HG03175 (cell line): ENCODE measurements around the gene ZFPM1.

Source experiments
- ATAC-seq: cut with Tn5 transposase; IDR thresholded peaks from one replicate; pipeline ENCODE4 v1.9.1; 2021; ENCODE audit warnings: mild to moderate bottlenecking, moderate library complexity; ENCODE audit not compliant: unreplicated experiment

Gene ZFPM1

GRCh38 chr16:88524973-88525662, 72.0 kb downstream of the ZFPM1 start:
- no peak for ATAC-seq

DNA sequence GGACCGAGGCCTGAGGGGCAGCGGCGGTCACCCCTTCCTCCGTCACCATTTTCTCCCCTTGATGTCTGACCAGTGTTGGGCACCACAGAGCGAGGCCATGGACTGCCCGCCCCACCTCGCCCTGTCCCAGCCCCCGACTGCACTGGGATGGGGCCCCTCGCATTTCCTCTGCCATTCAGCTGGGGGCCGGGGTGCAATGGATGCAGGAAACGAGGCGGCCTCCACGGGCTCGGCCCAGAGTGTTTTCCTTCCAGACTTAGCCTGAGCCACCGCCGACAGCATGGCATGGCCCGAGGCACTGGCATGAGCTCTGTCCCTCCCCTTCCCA, 72.5 kb downstream of the ZFPM1 start:
- no peak for ATAC-seq

DNA sequence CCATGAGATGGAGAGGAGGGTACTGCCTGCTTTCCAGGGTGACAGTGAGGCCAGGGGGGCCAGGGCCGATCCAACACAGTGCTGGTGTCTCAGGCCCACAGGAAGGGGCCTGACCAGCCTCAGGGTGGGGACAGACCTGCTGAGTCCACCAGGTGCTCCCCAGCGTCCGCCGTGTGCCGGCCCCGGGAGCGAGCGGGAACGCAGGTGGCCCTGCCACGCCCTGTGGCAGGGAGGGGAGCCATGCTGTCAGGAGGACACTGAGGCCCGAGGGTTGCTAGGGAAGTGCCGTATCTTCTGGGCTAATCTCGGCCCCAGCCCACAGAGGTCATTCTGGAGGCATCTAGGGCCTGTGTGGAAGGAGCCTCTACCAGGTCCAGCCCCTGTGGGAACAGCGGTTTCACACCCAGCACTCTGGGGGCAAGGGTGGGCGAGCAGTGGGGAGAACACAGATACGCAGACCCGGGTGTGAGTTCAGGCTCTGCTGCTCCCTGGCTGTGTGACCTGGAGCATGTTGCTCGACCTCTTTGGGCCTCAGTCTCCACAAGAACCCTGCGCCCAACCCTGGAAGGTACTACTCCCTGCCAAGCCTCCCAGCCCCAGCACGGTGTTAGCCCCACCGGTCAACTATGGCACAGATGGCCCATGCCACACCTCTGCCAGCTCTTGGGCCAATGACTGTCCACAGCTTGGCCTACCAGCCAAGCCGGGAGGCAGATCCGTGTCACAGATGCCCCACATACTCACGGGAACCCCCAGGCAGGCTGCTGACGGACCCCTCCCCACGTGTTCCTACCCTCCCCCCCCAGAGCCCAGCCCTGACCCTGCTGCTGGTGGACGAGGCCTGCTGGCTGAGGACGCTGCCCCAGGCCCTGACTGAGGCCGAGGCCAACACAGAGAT, 73.2 kb downstream of the ZFPM1 start:
- ATAC-seq, result no peak

DNA sequence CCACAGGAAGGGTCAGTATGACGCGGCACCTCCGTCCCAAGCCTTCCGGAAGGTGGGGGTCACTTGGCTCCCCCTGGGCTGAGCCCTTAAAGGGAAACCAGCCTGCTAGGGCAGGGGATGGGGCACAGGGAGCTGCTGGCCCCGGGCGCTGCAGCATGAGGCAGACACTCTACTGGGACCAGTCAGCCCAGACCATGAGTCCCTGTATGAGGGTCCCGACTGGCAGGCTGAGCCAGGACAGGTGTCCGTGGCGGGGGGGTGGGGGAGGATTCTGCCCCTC, 73.8 kb downstream of the ZFPM1 start:
- ATAC-seq, result no peak

- ATAC-seq, result no peak
Measured at GRCh38 chr16:88527186-88527936, 74.3 kb downstream of the ZFPM1 start.

- ATAC-seq, result no peak
Measured at GRCh38 chr16:88527937-88528743, 75.1 kb downstream of the ZFPM1 start.

GRCh38 chr16:88528902-88529318, 75.8 kb downstream of the ZFPM1 start:
- ATAC-seq, result no peak

DNA sequence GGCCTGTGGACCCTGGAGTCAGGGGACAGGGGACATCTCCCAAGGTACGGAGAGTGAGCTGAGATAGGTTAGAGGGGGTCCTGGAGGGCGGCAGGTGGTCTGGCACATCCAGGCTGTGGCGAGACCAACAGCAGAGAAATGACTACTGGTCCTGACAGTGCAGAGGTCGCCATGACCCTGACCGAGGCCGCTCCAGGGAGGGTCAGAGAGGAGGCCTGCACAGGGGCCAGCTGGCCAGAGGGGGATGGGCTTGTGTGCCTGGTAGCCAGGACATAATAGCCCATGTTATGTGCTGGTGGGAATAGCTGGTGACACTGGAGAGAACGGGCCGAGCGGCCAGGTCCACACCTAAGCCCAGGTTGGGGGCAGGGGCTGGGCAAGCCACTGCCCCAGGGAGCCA, 76.5 kb downstream of the ZFPM1 start:
- ATAC-seq, result no peak

DNA sequence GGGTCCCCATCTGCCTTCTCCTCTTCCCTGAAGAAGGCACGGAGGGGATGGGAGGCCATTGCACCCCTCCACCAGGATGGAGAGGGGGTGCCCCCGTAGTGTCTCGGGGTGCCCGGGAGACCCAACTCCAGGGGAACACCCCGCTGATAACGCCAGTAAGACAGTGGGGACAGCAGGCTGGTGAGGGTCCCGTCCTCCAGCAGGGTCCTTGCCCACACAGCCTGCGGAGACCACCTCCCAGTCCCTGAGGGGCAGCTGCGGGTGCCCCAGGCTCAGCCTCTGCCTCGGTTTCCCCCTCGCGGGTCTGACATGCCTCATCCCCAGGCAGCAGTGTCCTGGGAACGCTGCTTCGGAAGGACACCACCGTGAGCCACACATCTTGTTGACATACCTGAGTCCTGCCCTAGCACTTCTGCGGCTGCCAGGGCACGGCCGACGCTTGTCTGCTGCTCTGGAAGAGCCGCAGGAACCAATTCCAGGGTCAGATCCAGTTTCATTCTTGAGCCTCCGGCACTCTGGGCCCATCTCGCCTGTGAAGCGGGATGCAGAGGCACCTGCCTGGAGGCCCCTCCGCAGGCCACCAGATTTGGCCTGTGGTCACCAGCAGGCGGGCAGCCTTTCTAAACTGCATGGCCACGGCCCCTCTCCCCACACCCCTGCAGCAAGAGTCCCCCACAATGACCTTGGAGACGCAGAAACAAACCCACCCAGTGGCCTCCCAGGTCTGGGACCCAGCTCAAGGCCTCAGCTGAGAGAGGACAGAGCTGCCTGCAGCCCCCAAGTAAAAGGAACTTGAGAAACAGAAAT, 77.2 kb downstream of the ZFPM1 start:
- ATAC-seq, result no peak

GRCh38 chr16:88530858-88531203, 77.8 kb downstream of the ZFPM1 start:
- no peak for ATAC-seq

GRCh38 chr16:88531346-88531745, 78.3 kb downstream of the ZFPM1 start:
- ATAC-seq, result no peak

- ATAC-seq, result no peak
Measured at GRCh38 chr16:88531931-88532433, 78.9 kb downstream of the ZFPM1 start.

DNA sequence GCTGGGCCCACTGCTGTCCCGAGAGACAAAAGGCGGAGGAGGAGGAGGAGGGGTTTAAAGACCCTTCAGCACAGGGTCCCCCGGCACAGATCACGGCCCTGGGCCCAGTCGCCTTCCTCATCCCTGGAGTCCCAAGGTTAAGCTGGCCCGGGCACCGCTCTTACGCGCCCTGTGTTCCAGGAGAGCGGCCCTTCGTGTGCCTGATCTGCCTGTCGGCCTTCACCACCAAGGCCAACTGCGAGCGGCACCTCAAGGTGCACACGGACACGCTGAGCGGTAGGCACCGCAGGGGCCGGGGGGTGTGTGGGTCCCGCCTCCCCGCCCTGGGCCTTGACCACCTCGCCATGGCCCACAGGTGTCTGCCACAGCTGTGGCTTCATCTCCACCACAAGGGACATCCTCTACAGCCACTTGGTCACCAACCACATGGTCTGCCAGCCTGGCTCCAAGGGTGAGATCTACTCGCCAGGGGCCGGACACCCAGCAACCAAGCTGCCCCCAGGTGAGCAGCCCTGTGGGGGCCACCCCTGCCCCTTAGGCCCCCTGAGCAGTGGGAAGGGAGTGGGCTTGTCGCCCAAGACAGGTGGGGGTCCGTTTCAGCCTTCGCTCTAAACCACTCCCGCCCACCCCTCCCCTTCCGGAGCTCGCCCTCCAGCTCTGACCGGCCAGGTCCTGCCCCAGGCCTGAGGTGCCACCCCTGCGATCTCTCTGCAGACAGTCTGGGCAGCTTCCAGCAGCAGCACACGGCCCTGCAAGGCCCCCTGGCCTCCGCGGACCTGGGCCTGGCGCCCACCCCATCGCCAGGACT, 79.6 kb downstream of the ZFPM1 start:
- ATAC-seq, result no peak

GRCh38 chr16:88533381-88533917, 80.4 kb downstream of the ZFPM1 start:
- ATAC-seq, result no peak

DNA sequence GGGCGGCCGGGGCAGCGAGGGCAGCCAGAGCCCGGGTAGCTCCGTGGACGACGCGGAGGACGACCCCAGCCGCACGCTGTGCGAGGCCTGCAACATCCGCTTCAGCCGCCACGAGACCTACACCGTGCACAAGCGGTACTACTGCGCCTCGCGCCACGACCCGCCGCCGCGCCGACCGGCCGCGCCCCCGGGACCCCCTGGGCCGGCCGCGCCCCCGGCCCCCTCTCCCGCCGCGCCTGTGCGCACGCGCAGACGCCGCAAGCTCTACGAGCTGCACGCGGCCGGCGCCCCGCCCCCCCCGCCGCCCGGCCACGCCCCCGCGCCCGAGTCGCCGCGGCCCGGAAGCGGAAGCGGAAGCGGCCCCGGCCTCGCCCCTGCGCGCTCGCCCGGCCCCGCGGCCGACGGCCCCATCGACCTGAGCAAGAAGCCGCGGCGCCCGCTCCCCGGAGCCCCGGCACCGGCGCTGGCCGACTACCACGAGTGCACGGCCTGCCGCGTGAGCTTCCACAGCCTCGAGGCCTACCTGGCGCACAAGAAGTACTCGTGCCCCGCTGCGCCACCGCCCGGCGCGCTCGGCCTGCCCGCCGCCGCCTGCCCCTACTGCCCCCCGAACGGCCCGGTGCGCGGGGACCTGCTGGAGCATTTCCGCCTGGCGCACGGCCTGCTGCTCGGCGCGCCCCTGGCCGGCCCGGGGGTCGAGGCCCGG, 81.0 kb downstream of the ZFPM1 start:
- ATAC-seq, result peak; percentile 76

DNA sequence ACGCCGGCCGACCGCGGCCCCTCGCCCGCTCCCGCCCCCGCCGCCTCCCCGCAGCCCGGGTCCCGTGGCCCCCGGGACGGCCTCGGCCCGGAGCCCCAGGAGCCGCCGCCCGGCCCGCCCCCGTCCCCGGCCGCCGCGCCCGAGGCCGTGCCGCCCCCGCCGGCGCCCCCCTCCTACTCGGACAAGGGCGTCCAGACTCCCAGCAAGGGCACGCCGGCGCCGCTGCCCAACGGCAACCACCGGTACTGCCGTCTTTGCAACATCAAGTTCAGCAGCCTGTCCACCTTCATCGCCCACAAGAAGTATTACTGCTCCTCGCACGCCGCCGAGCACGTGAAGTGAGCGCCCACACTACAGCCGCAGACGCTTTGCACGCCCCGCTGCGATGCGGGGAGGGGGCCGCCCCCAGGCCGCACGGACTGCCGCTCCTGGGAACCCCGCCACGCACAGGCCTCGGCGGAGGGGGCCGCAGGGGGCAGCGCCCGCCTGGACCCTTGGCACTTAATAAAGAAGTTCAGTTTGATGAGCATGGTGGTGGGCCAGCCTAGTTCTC, 81.6 kb downstream of the ZFPM1 start:
- ATAC-seq, result peak; percentile 32

DNA sequence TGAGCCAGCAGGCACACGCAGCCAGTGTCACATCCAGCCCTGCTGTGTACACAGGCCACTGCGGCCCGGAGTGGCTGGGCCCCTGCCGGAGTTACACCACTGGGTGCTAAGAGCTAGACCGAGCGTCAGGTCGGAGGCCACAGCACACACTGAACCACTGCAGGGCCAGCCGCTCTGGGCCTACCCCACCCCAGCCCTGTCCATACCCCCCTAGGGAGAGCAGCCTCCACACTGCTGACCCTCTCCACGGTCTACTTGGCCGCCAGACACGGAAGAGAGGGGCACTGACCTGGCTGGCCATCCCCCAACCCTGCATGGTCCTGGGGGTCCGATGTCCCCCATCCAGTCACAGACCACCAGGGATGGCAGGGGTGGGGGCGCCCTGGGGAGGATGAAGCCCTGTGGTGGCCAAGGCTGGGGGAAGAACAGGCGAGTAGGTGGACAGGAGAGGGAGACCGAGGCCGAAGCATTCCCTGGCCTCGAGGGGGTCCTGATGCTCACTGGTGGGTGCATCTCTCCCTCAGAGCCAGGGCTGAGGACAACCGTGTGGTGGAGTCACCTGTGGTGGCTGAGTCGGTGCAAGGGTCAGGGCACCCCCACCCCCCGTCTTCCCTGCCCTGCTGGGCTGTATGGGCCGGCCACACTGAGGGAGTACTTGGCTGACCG, 82.2 kb downstream of the ZFPM1 start:
- ATAC-seq, result no peak

DNA sequence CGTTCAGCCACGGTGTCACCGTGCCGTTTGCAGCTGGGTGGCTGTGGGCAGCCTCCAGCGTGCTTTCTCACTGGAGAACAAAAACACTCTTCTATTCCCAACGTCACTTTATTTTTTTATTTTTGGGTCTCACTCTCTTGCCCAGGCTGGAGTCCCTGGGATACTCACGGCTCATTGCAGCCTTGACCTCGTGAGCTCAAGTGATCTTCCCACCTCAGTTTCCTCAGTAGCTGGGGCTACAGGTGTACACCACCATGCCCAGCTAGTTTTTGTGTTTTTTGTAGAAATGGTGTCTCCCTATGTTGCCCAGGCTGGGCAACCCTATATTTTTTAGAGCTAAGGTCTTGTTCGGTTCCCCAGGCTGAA, 82.8 kb downstream of the ZFPM1 start:
- ATAC-seq, result no peak
